HG03060 (cell line): ENCODE measurements around the gene ARHGAP20.

ENCODE experiments used
- ATAC-seq: cut with Tn5 transposase; IDR thresholded peaks from one replicate; pipeline ENCODE4 v1.9.1; 2021; ENCODE audit warnings: low read depth, moderate number of reproducible peaks; ENCODE audit not compliant: unreplicated experiment

ARHGAP20 gene

GRCh38 chr11:110538154-110538553 is 174.1 kb downstream of the ARHGAP20 start:
- no peak for ATAC-seq

GRCh38 chr11:110530900-110531741 is 181.1 kb downstream of the ARHGAP20 start:
- ATAC-seq = no peak

GRCh38 chr11:110529043-110529442 is 183.2 kb downstream of the ARHGAP20 start:
- ATAC-seq = no peak

GRCh38 chr11:110527146-110527545 is 185.1 kb downstream of the ARHGAP20 start:
- no peak for ATAC-seq
